Left kidney (tissue), 2 donors: ENCODE measurements around the gene DALRD3. TPM values are rescaled to one million over a fixed set of nuclear protein-coding genes. Genes with fewer than 3 reads are reported as not detected.

Source experiments
- DNase-seq: peaks from one replicate; pipeline ENCODE4 v3.0.0-alpha.2; 2013
- polyA plus RNA-seq: library from polyadenylated mRNA; unstranded; fragments of 120-200 nt; gene quantifications from one replicate; pipeline ENCODE4 v1.2.1, GENCODE V29; 2013; ENCODE audit not compliant: insufficient read length

Gene DALRD3
- polyA plus RNA-seq, 1 donor = 78.5 TPM

- DNase-seq = peak; percentile 34
Measured at GRCh38 chr3:49006408-49007067, 11.8 kb downstream of the DALRD3 start.

- DNase-seq = no peak
Measured at GRCh38 chr3:49005998-49006397, 12.4 kb downstream of the DALRD3 start.

GRCh38 chr3:49005303-49005680 is 13.1 kb downstream of the DALRD3 start:
- DNase-seq = no peak

- no peak for DNase-seq
Measured at GRCh38 chr3:49004352-49005302, 13.8 kb downstream of the DALRD3 start.

GRCh38 chr3:49001155-49001554 is 17.2 kb downstream of the DALRD3 start:
- DNase-seq = no peak

- no peak for DNase-seq
Measured at GRCh38 chr3:48999085-48999858, 19.1 kb downstream of the DALRD3 start.

GRCh38 chr3:48997714-48998637 is 20.4 kb downstream of the DALRD3 start:
- no peak for DNase-seq

GRCh38 chr3:48997102-48997635 is 21.2 kb downstream of the DALRD3 start:
- no peak for DNase-seq

- no peak for DNase-seq
Measured at GRCh38 chr3:48996640-48997039, 21.7 kb downstream of the DALRD3 start.

- no peak for DNase-seq
Measured at GRCh38 chr3:48993834-48994233, 24.5 kb downstream of the DALRD3 start.

GRCh38 chr3:48991851-48992545 is 26.4 kb downstream of the DALRD3 start:
- DNase-seq = no peak

- no peak for DNase-seq
Measured at GRCh38 chr3:48990636-48991469, 27.5 kb downstream of the DALRD3 start.

- DNase-seq = peak; percentile 85
Measured at GRCh38 chr3:48989796-48990635, 28.4 kb downstream of the DALRD3 start, which contains the start of gene P4HTM. P4HTM (plus strand) TSS chr3:48990241; CDS start chr3:48990257, 16 bp downstream.

- no peak for DNase-seq
Measured at GRCh38 chr3:48989126-48989795, 29.1 kb downstream of the DALRD3 start.

GRCh38 chr3:48985831-48986376 is 32.5 kb downstream of the DALRD3 start:
- DNase-seq = no peak

- DNase-seq = no peak
Measured at GRCh38 chr3:48984663-48985062, 33.7 kb downstream of the DALRD3 start.

- no peak for DNase-seq
Measured at GRCh38 chr3:48983096-48983495, 35.3 kb downstream of the DALRD3 start.

- no peak for DNase-seq
Measured at GRCh38 chr3:48982686-48983085, 35.7 kb downstream of the DALRD3 start.
